NCI-H1048 (cell line): ENCODE measurements around the gene NCCRP1.

Experiments used
- DNase-seq: peaks from one replicate; lab custom pipeline; 2025; lab: John Stamatoyannopoulos, UW

NCCRP1 gene

GRCh38 chr19:39180749-39181148 is 16.0 kb upstream of the NCCRP1 start:
- no peak for DNase-seq

- DNase-seq: no peak
Observed at GRCh38 chr19:39181500-39182173, 15.1 kb upstream of the NCCRP1 start.

GRCh38 chr19:39182174-39182505 is 14.6 kb upstream of the NCCRP1 start:
- DNase-seq: no peak

GRCh38 chr19:39183104-39183503 is 13.7 kb upstream of the NCCRP1 start:
- no peak for DNase-seq

- no peak for DNase-seq
Observed at GRCh38 chr19:39186391-39186790, 10.4 kb upstream of the NCCRP1 start.

- no peak for DNase-seq
Observed at GRCh38 chr19:39187552-39187943, 9.2 kb upstream of the NCCRP1 start.

- DNase-seq: no peak
Observed at GRCh38 chr19:39188960-39189359, 7.8 kb upstream of the NCCRP1 start.

- no peak for DNase-seq
Observed at GRCh38 chr19:39190768-39191167, 6.0 kb upstream of the NCCRP1 start.

- DNase-seq: no peak
Observed at GRCh38 chr19:39192846-39193245, 3.9 kb upstream of the NCCRP1 start.

GRCh38 chr19:39193803-39194202 is 3.0 kb upstream of the NCCRP1 start:
- DNase-seq: no peak

GRCh38 chr19:39194832-39195542 is 1.8 kb upstream of the NCCRP1 start:
- DNase-seq: no peak

- DNase-seq: no peak
Observed at GRCh38 chr19:39195755-39196154, 1.0 kb upstream of the NCCRP1 start.

- DNase-seq: no peak
Observed at GRCh38 chr19:39196320-39196719, 444 bp upstream of the NCCRP1 start.

GRCh38 chr19:39197808-39198207 is 1.0 kb downstream of the NCCRP1 start:
- DNase-seq: no peak

- DNase-seq: no peak
Observed at GRCh38 chr19:39199025-39199424, 2.3 kb downstream of the NCCRP1 start.

GRCh38 chr19:39200066-39200802 is 3.5 kb downstream of the NCCRP1 start:
- no peak for DNase-seq

GRCh38 chr19:39200803-39201115 is 4.0 kb downstream of the NCCRP1 start:
- DNase-seq: no peak

- no peak for DNase-seq
Observed at GRCh38 chr19:39202998-39203355, 6.2 kb downstream of the NCCRP1 start.

GRCh38 chr19:39203372-39204341 is 6.9 kb downstream of the NCCRP1 start, which contains the start of gene SYCN:
Gene SYCN (minus strand): TSS chr19:39204263. CDS start chr19:39204254, 9 bp downstream.
- DNase-seq: no peak

GRCh38 chr19:39205449-39205764 is 8.6 kb downstream of the NCCRP1 start:
- DNase-seq: no peak

GRCh38 chr19:39206122-39206521 is 9.4 kb downstream of the NCCRP1 start:
- no peak for DNase-seq

- DNase-seq: no peak
Observed at GRCh38 chr19:39207293-39207836, 10.6 kb downstream of the NCCRP1 start.
